COLO668 (cell line): ENCODE data around the gene TIPRL.

Source experiments
- DNase-seq: peaks from one replicate; lab custom pipeline; 2025; ENCODE audit not compliant: unreplicated experiment; lab: John Stamatoyannopoulos, UW

Gene TIPRL

DNA sequence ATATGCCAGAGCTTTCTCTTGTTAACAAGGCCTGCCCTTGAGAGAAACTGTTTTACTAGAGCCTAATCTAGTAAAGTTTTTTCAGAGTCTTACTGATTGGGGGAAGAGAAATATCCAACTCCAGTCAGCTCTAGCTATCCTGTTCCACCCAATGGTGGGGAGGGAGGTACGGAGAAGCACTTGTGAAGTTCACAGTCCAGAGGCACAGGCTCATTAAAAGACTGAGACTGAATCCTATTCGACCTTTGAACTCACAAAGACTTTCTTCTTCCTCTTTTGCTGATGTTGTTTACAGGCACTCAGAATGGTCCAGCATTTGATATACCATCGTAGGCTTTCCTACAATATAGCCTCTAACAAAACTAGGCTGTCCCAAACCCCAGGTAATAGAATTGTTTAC, 31.6 kb downstream of the TIPRL start:
- DNase-seq = no peak

DNA sequence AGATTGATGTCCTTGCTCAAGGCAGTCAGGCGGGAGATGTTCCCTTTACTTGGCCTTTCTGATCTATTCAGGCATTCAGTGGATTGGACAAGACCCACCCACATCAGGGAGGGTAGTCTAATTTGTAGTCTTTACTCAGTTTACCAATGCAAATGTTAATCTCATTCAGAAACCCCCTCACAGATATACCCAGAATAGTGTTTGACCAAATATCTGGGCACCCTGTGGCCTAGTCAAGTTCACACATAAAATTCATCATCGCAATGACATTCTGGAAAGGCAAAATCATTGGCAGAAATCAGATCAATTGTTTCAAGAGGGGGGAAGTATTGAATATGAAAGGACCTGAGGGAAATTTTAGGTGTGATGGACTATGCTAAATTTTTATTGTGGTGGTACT, 34.6 kb downstream of the TIPRL start:
- no peak for DNase-seq

DNA sequence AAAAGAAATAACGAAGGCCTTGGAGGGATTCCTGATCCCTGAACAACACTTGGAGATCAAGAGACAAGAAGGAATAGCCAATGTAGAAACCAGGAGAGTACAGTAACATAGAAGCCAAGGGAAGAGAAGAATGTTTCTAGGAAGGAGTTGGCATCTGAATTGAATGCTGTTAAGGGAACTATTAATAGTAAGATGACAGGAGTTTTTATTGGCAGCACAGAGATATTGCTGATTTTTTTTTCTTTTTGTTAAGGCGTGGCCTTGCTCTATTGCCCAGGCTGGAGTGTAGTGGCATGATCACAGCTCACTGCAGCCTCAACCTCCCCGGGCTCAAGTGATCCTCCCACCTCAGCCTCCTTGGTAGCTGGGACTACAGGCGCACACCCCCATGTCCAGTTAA, 37.4 kb downstream of the TIPRL start:
- DNase-seq = no peak

DNA sequence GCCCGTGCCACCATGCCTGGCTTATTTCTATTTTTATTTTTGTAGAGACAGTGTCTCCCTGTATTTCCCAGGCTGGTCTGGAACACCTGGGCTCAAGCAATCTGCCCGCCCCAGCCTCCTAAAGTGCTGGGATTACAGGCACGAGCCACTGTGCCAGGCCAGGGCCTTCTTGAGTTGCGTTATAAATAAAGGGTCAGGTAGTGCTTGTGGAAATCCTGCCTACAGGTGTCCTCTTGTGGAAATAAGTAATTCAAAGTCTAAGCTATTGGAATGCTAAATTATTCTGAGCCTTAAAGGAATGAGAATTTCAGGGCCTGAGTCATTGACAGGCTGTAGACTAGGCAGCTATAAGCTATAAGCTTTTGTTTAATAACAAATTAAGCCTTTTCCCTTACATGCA, 38.9 kb downstream of the TIPRL start:
- no peak for DNase-seq

DNA sequence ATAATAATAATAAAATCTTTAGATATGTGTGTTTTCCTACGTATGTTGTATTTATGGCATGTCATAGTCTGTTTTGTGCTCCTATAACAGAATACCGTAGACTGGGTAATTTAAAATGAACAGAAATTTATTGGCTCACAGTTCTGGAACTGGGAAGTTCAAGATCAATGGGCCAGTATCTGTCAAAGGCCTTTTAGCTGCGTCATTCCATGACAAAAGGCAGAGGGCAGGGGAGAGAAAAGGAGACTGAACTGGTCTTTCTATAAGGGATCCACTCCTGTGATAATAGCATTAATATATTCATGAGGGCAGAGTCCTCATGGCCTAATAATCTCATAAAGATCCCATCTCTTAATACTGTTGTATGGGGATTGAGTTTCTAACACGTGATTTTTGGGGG, 39.9 kb downstream of the TIPRL start:
- no peak for DNase-seq

DNA sequence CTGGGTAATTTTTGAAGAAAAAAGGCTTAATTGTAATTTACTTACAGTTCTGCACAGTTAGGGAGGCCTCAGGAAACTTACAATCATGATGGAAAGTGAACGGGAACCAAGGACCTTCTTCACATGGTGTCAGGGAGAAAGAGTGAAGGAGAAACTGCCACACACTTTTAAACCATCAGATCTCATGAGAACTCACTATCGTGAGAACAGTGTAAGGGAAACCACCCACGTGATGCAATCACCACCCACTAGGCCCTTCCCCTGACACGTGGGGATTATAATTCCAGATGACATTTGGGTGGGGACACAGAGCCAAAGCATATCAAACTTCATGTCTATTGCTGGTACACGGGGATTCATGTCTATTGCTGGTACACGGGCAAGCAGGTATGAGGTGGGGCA, 41.7 kb downstream of the TIPRL start:
- DNase-seq = no peak

DNA sequence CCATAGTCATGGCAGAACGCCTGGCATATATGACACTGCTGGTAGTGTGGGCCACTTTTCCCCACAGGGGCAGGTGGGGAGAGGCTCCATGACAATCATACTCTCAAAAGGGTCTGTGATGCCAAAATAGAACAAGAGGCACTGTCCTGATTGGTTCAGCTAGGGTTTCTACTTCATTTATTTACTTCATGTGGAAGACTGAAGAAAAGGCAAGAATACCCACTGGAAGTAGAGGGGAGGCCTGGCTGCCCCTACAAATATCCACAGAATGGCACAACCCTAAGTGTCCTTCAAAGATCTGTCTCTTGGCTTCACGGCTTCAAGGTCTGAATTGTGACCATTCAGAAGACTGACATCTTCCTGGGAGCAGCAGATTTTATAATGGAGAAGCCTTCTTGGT, 42.5 kb downstream of the TIPRL start:
- no peak for DNase-seq

DNA sequence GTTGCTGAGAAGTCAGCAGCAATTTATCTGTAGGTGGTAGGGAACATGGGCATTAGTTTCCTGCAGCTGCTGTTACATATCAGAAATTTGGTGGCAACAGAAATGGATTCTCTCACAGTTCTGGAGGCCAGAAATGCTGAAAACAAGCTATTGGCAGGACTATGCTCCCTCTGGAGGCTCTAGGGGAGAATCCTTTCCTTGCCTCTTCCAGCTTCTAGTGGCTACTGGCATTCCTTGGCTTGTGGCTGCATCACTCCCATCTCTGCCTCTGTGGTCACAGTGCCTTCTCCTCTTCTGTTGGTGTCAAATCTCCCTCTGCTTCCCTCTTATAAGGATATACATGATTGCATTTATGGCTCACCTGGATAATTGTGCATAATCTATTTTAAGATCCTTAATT, 44.5 kb downstream of the TIPRL start:
- DNase-seq = no peak

DNA sequence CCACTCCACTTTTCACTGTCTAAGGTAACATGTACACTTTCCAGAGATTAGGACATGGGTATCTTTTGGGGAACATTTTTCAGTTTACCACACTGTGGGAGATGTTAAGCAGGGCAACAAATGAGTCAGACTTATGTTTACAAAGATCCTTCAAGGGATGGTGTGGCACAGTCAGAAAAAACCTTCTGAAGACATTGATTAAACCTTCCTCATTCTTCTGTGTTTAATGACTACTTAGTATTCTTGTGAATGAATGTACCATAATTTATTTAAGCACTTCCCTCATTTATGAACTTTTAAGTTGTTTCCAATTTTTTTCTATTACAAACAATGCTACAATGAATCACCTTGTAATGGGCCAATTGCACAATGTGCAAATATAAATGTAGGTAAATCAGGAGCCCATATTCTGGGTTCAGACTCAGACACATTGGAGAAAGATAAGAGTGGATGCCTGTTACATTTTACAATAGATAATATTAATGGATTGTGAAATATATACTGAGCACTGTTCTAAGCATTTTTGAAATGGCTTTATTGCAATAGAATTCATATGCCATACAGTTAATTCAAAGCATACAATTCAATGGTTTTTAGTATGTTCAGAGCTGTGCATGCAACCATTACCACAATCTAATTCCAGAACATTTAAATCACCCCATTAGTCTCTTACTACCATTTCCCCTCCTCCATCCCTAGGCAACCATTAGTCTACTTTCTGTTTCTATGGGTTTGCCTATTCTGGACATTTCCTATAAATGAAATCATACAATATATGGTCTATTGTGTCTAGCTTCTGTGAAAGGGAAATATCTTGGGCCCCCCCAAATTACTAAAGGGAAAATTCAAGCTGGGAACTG, 45.1 kb downstream of the TIPRL start:
- no peak for DNase-seq

DNA sequence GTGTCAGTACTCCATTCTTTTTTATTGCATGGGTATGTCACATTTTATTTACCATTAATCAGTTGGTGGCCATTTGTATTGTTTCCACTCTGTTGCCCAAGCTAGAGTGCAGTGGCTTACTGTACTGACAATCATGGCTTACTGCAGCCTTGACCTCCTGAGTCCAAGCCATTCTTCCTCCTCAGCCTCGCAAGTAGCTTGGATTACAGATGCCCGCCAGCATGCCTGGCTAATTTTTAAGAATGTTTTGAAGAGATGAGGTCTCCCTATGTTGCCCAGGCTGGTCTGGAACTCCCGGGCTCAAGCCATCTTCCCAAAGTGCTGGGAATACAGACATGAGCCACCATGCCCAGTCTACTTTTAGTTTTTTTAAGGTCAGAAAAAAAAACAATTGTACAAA, 46.2 kb downstream of the TIPRL start:
- DNase-seq = no peak

DNA sequence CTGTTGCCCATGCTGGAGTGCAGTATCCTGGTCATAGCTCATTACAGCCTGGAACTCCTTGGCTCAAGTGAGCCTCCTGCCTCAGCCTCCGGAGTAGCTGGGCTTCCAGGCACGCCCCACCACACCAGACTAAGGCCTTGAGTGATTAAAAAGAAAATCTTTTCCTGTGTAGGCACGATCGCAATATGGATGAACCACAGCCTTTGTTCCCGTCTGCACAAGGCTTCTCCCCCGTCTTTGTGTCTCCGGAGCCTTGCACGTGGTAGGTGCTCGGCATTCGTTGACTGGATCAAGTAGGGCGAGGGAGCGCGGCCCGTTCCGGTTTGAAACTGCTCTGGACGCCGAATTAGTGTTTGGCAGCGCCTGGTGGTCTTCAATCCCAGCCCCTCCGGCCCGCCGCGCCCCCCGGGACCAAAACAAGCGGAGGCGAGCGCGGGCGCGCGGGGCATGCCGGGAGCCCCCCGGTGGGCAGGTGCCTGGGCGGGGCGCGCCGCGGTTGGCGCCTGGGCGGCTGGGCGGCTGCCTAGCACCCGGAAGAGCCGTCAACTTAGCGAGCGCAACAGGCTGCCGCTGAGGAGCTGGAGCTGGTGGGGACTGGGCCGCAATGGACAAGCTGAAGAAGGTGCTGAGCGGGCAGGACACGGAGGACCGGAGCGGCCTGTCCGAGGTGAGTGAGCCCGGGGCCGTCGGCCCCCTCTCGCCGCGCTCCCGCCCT, 46.9 kb downstream of the TIPRL start, which contains the start of gene SFT2D2:
SFT2D2 (plus strand) TSS at position 529 of the 715 bp plus-strand sequence; CDS start at position 605, 76 bp downstream.
- DNase-seq = peak; percentile 93

DNA sequence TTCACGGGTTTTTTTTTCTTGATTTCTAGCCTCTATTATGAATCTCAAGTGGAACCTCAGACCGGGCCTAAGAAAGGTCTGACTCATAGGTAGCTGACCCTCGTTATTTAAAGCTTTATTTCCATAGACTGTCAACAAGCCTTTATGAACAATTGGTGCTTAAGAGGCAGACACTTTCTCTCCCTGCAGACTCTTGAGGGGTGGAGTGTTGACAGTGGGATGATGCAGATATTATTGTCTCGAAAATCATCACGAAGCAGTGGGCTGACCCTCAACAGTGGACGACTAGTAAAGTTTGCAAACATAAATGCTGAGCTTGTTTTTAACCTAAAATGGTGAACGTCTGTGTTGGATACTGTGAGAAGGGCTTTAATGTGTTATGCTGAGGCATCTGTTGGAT, 48.9 kb downstream of the TIPRL start:
- DNase-seq = no peak

DNA sequence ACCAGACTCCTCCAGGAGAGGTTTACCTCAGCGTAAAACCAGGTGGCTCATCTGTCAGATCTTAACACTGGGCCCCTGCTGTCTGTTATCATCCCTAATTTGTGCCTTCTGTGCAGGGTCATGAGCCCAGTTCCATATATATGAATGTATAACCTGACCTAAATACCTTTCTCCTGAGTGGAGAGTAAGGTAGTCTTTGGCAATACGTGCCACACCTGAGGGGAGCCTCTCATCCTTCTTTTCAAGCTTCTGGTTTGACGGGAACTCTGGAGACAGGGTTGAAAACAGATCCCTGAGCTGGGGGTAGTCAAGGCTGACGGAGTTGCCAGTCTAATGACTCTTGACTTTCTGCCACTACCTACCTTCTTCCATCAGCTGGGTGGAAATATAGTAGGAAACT, 51.1 kb downstream of the TIPRL start:
- no peak for DNase-seq

DNA sequence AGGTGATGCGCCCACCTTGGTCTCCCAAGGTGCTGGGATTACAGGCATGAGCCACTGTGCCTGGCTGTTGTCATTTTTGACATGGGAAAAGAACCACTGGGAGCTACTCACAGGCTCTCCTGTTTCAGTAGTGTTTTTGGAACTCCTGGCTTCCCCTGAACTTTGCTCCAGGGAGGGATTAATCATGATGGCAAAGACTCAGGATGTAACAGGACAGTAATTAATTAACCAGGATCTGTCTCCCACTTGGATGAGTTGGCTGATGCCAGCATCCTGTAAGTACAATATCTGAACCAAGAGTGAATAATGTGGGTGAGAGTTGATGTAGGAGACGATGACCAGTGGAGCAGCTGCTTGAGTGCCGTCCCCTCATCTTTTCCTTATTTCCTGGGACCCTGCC, 51.9 kb downstream of the TIPRL start:
- DNase-seq = no peak

DNA sequence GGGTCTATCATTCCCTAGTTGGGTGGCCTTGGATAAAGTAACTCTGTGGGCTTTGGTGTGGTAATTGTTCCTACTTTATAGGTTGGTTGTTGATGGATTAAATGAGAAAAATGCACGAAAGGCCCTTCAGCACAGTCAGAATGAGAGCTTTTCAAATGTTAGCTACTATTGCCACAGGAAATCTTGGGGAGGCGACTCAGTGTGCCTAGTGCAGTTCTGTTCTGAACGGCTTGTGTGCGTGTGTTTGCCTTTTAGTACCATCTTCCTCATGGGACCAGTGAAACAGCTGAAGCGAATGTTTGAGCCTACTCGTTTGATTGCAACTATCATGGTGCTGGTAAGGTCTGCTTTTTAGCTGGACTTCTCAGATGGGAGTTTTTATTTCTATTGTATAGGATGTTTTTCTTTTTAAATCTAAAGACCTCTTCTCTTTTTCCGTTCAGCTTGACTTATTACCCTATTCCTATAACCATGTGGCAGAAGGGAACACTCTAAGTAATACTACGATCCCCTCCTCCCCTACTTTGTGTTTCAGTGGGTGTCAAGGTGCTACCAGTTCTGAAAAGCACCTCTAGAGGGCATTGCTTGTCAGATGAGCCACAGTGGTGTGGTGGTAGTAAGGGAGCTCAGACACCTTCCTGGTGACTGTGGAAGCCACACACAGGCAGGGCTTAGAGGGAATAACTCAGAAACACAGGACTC, 56.2 kb downstream of the TIPRL start:
- peak; percentile 40 for DNase-seq

DNA sequence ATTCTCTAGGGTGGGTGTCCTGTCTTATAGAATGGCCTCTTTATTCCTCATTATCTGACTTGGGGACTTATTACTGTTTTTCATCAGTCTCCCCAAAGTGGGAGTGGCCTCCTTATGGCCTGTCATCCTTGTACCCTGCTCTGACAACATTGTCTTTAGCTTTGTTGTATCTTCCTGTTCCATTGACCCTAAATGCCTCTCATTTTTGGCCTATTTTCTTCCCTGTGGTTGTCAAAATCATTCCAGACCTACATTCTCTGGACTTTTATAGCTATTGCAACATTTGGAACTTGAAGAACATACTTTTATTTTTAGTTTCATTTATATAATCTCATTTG, 56.8 kb downstream of the TIPRL start:
- DNase-seq = no peak

DNA sequence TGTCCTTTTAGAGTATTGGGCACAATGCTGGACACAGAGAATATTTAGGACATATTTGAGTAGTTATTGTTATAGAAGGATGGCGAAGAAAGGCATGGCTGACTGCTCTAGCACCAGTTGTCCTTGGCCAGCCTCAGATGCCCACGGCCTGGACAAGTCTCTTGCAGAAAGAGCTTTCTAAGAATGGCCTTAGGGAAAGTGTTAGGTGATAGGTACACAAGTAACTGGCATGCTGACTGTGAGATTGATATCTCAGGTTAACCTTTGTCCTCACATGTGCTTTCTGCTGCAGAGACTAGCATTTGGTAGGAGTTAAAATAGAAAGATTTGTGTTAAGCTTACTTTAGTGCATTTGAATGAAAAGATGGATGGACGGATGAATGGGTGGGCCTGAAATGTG, 57.2 kb downstream of the TIPRL start:
- DNase-seq = no peak

DNA sequence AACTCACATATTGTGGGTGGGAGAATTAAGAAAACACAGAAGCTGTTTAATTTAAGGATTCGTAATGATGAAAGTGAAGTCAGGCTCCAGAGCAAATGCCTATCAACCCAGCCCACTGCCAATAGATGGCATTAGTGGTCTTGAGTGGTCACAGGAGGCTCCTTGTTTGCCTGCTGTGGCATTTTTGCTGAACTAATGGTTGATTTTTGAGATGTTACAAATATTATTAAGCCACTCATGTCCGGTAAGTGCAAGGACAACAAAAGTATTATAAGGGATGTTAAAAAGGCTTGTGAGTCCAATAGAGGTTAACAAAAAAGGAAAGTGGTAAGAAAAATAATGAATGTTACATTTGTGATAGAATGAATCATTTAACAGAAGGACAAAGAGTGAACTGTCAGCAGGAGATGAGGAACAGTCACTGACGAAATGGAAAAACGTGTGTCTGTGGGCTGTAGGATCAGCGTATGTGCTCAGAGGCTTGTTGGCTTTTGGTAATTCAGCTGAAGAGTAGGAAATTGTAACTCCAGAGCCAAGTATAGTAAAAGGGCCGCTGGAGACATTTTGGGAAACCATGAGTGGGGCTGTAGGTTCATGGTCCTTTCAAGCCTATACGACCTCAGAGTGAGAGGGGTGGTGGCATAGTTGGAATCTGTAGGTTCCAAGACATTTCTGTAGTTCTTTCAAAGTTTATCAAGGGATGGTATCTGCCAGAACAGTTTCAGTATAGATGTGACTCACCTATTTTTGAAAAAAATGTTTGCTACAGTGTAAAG, 58.3 kb downstream of the TIPRL start:
- DNase-seq = no peak

DNA sequence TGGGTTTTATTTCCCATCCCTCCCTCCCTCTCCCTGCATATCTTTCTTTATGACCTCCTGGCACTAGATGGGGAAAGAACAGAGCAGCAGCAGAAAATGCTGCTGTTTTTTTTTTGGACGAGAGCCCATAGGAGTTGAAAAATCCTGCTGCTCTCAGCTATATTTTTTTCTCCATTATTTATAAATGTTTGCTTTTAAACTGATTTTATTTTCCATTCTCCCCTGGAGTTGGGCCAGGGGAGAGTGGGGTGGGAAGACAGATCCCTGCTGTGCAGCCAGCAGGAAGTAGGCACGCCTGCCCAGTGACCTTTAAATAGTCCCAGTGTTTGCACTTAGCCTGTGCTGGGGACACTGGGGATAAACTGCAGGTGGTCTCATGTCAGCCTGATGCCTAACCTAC, 64.4 kb downstream of the TIPRL start:
- no peak for DNase-seq

DNA sequence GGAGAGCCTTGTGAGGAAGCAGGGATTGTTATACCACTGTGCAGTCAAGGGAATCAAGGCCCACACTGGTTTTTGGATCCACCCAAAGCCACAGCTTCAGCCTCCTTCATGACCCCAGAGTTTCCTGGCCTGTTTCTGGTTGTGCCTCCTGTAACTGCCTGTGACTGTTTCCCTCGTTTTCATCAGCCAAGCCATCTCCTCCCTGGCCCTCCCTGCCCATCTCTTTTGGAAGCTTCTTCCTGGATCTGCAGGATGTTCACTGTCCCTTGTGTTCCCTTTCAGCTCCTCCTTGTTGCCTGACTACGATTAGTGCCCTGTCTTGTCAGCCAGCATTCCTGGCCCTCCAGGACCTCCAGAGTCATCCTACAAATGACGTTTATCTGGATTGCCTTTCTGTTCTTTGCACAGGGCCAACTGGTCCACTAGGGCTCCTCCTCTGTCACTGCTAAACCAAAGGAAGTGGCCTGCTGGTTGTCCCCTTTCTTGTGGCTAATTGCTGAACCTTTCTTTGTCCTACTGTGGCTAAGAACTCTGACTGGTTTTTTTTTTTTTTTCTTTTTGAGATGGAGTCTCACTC, 65.0 kb downstream of the TIPRL start:
- DNase-seq = no peak

DNA sequence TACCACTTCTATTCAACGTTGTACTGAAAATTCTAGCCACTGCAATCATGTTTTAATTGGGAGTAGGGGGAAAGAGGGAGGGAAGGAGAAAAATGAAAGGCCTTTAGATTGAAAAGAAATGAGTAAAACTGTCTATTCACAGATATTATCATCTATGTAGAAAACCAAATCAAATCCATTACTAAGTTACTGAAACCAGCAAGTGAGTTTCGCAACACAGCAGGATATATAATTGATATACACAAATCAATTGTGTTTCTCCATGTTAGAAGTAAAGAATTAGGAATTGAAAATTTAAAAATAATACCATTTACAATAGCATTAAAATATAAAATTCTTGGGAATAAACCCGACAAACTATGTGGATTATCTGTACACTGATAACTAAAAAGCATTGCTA, 66.3 kb downstream of the TIPRL start:
- no peak for DNase-seq
